Measurements from ENCODE around the gene PDE8B. TPM values are rescaled to one million over a fixed set of nuclear protein-coding genes. Genes with fewer than 3 reads are reported as not detected.

Gene PDE8B
- polyA plus RNA-seq, 1 donor (not counting 4 experiments of a cell fraction or from before 2014, with no cell fraction given) = not detected

- H3K27me3 ChIP-seq (ENCODE audit: control insufficient read depth, extremely low read depth, insufficient read depth, low read length) = peaks cover 5% of the 10 kb centered on the region
- no peaks in the 10 kb centered on the region for H3K4me1 ChIP-seq (ENCODE audit: control insufficient read depth, extremely low read depth, insufficient read depth, low read length)
- DNase-seq (ENCODE audit: low read depth, low spot score) (no peak), FAIRE-seq (no peak)
- no peak overlapping the region for H3K9ac ChIP-seq (ENCODE audit: control insufficient read depth, extremely low read depth, insufficient read depth, low read length)
- H2AFZ ChIP-seq (ENCODE audit: control insufficient read depth, low read length) = no peak overlapping the region
- no peaks in the 10 kb centered on the region for H4K20me1 ChIP-seq (ENCODE audit: control insufficient read depth, extremely low read depth, insufficient read depth, low read length)
- TF ChIP-seq EZH2 (IDR thresholded peaks at IDR 0.05; ENCODE audit: low read length) = no peak
- no peak for TF ChIP-seq CTCF (optimal IDR thresholded peaks at IDR 0.05 in 1 of 3, IDR thresholded peaks at IDR 0.05 in 1 of 3, conservative IDR thresholded peaks at IDR 0.05 in 1 of 3; ENCODE audit: extremely low read depth in 1 of 3, insufficient read depth in 2 of 3, low read length in 3 of 3)
- H3K79me2 ChIP-seq (ENCODE audit: control insufficient read depth, insufficient read depth, low read length) = no peaks in the 10 kb centered on the region
- H3K4me2 ChIP-seq (ENCODE audit: control insufficient read depth, extremely low read depth, insufficient read depth, low read depth, low read length) = no peak overlapping the region
- H3K4me3 ChIP-seq (ENCODE audit: control insufficient read depth in 2 of 3, extremely low read depth in 1 of 3, insufficient read depth in 2 of 3, low read depth in 1 of 3, low read length in 3 of 3) = no peak overlapping the region
- H3K9me3 ChIP-seq (ENCODE audit: control insufficient read depth, low read depth, low read length) = no peaks in the 10 kb centered on the region
- no peaks in the 10 kb centered on the region for H3K9me1 ChIP-seq (ENCODE audit: control insufficient read depth, extremely low read depth, insufficient read depth, low read length)
- no peak overlapping the region for H3K27ac ChIP-seq (ENCODE audit: control insufficient read depth, insufficient read depth, low read length)
- H3K36me3 ChIP-seq (ENCODE audit: control insufficient read depth in 2 of 2, extremely low read depth in 1 of 2, insufficient read depth in 2 of 2, low read length in 2 of 2) = no peaks in the 10 kb centered on the region
- dilution Hi-C loops (cut with MboI; ENCODE audit: extremely low pct_ligation_motif_present, low sequenced_read_pairs) = no loop called here
These were observed 128.9 kb downstream of the PDE8B start for GRCh38 chr5:77339337-77339890.

GRCh38 chr5:77343165-77343564 lies 132.7 kb downstream of the PDE8B start:
- no peaks in the 10 kb centered on the region for H3K27me3 ChIP-seq (ENCODE audit: control insufficient read depth, extremely low read depth, insufficient read depth, low read length)

More at GRCh38 chr5:77343165-77343564, 132.7 kb downstream of the PDE8B start:
- TF ChIP-seq CTCF (optimal IDR thresholded peaks at IDR 0.05 in 1 of 3, IDR thresholded peaks at IDR 0.05 in 1 of 3, conservative IDR thresholded peaks at IDR 0.05 in 1 of 3; ENCODE audit: extremely low read depth in 1 of 3, insufficient read depth in 2 of 3, low read length in 3 of 3) = no peak
- TF ChIP-seq EZH2 (IDR thresholded peaks at IDR 0.05; ENCODE audit: low read length) = no peak
- H3K4me2 ChIP-seq (ENCODE audit: control insufficient read depth, extremely low read depth, insufficient read depth, low read depth, low read length) = no peak overlapping the region
- H3K9me3 ChIP-seq (ENCODE audit: control insufficient read depth, low read depth, low read length) = no peaks in the 10 kb centered on the region
- H4K20me1 ChIP-seq (ENCODE audit: control insufficient read depth, extremely low read depth, insufficient read depth, low read length) = no peaks in the 10 kb centered on the region
- H2AFZ ChIP-seq (ENCODE audit: control insufficient read depth, low read length) = no peak overlapping the region
- H3K9me1 ChIP-seq (ENCODE audit: control insufficient read depth, extremely low read depth, insufficient read depth, low read length) = no peaks in the 10 kb centered on the region
- no peak overlapping the region for H3K9ac ChIP-seq (ENCODE audit: control insufficient read depth, extremely low read depth, insufficient read depth, low read length)
- H3K4me1 ChIP-seq (ENCODE audit: control insufficient read depth, extremely low read depth, insufficient read depth, low read length) = no peaks in the 10 kb centered on the region
- dilution Hi-C loops (cut with MboI; ENCODE audit: extremely low pct_ligation_motif_present, low sequenced_read_pairs) = loop anchor here (5.0 kb wide), 1 partner anchor 41 kb away; no protein-coding TSS in a partner anchor
- DNase-seq (ENCODE audit: low read depth, low spot score) (no peak), FAIRE-seq (no peak)
- H3K36me3 ChIP-seq (ENCODE audit: control insufficient read depth in 2 of 2, extremely low read depth in 1 of 2, insufficient read depth in 2 of 2, low read length in 2 of 2) = no peaks in the 10 kb centered on the region
- H3K4me3 ChIP-seq (ENCODE audit: control insufficient read depth in 2 of 3, extremely low read depth in 1 of 3, insufficient read depth in 2 of 3, low read depth in 1 of 3, low read length in 3 of 3) = no peak overlapping the region
- no peak overlapping the region for H3K27ac ChIP-seq (ENCODE audit: control insufficient read depth, insufficient read depth, low read length)
- H3K79me2 ChIP-seq (ENCODE audit: control insufficient read depth, insufficient read depth, low read length) = no peaks in the 10 kb centered on the region

Measured in keratinocyte (primary cell).